GM21367 (cell line): ENCODE data around the gene CLIP2.
"Not testable (repeated sequence)": the region's sequence is repeated elsewhere in the genome, so short reads cannot be mapped to it uniquely, and the experiment has no call there.

Experiments
- ATAC-seq: cut with Tn5 transposase; IDR thresholded peaks from one replicate; pipeline ENCODE4 v1.9.1; 2021; ENCODE audit not compliant: unreplicated experiment

CLIP2 gene

GRCh38 chr7:74294191-74294998, 5.2 kb downstream of the CLIP2 start:
- no peak for ATAC-seq

GRCh38 chr7:74297516-74298233, 8.5 kb downstream of the CLIP2 start:
- ATAC-seq, result no peak

GRCh38 chr7:74299401-74299800, 10.2 kb downstream of the CLIP2 start:
- ATAC-seq, result no peak

GRCh38 chr7:74300926-74301325, 11.7 kb downstream of the CLIP2 start:
- no peak for ATAC-seq

GRCh38 chr7:74302745-74303221, 13.6 kb downstream of the CLIP2 start:
- no peak for ATAC-seq

- ATAC-seq, result no peak
These were observed 15.3 kb downstream of the CLIP2 start for GRCh38 chr7:74304550-74304949.

GRCh38 chr7:74306004-74306729, 17.0 kb downstream of the CLIP2 start:
- ATAC-seq, result no peak

GRCh38 chr7:74306730-74307469, 17.7 kb downstream of the CLIP2 start:
- no peak for ATAC-seq

GRCh38 chr7:74307738-74308505, 18.7 kb downstream of the CLIP2 start:
- ATAC-seq, result no peak

- ATAC-seq, result no peak
These were observed 20.0 kb downstream of the CLIP2 start for GRCh38 chr7:74309181-74309580.

GRCh38 chr7:74311305-74311744, 22.1 kb downstream of the CLIP2 start:
- ATAC-seq, result no peak

GRCh38 chr7:74312418-74313028, 23.3 kb downstream of the CLIP2 start:
- no peak for ATAC-seq

GRCh38 chr7:74315891-74316290, 26.7 kb downstream of the CLIP2 start:
- not testable (repeated sequence) for ATAC-seq

GRCh38 chr7:74317146-74317782, 28.1 kb downstream of the CLIP2 start:
- no peak for ATAC-seq

- no peak for ATAC-seq
These were observed 28.8 kb downstream of the CLIP2 start for GRCh38 chr7:74318043-74318442.

GRCh38 chr7:74320645-74321221, 31.5 kb downstream of the CLIP2 start:
- ATAC-seq, result no peak

GRCh38 chr7:74322892-74323291, 33.7 kb downstream of the CLIP2 start:
- ATAC-seq, result not testable (repeated sequence)

- ATAC-seq, result no peak
These were observed 35.5 kb downstream of the CLIP2 start for GRCh38 chr7:74324531-74325209.
